ENCODE data around the gene RELN. TPM values are rescaled to one million over a fixed set of nuclear protein-coding genes. Genes with fewer than 3 reads are reported as not detected.

Gene RELN
- total RNA-seq, 1 experiment from 2014 or later, result 0.02 TPM

GRCh38 chr7:103941976-103942375, 47.5 kb downstream of the RELN start:
- no peak for TF ChIP-seq CTCF (conservative IDR thresholded peaks at IDR 0.05)
- Histone ChIP-seq H2BK15ac (ENCODE audit: low read depth, low read length) (no peak overlapping the region), H2AK5ac (ENCODE audit: insufficient read length, low read length) (no peak overlapping the region)

More at GRCh38 chr7:103941976-103942375, 47.5 kb downstream of the RELN start:
- H2AFZ ChIP-seq (ENCODE audit: low read length), result no peak overlapping the region
- H3K18ac ChIP-seq (ENCODE audit: insufficient read length, low read depth, low read length), result no peak overlapping the region
- Mint-ChIP-seq H3K4me3 (no peak overlapping the region), H3K9me3 (no peaks in the 10 kb centered on the region), H3K36me3 (ENCODE audit: insufficient read depth in 1 of 3, low read depth in 3 of 3) (no peaks in the 10 kb centered on the region), H3K27ac (no peak overlapping the region), H3K27me3 (ENCODE audit: low read depth) (no peaks in the 10 kb centered on the region; the same call in 1 of the 2 replicates), H3K4me1 (peaks cover 0 to 6% of the 10 kb centered on the region in 2 experiments; a peak in 1 of 4 replicates)
- no peaks in the 10 kb centered on the region for H3K79me2 ChIP-seq (ENCODE audit: insufficient read depth, low read length)
- H3K23ac ChIP-seq (ENCODE audit: insufficient read length, low read depth, low read length), result no peak overlapping the region
- DNase-seq, result no peak
- H3K4ac ChIP-seq (ENCODE audit: low read depth, low read length), result no peak overlapping the region
- no peak overlapping the region for H2BK12ac ChIP-seq (ENCODE audit: insufficient read length, low read depth, low read length)
- H3K4me2 ChIP-seq (ENCODE audit: insufficient read depth, insufficient read length, low read length), result no peak overlapping the region
- H3K14ac ChIP-seq (ENCODE audit: insufficient read depth, low read length), result no peak overlapping the region
- no peak overlapping the region for H4K91ac ChIP-seq (ENCODE audit: insufficient read length, low read depth, low read length)
- H4K20me1 ChIP-seq (ENCODE audit: control insufficient read depth, insufficient read depth, insufficient read length), result no peaks in the 10 kb centered on the region
- no peak overlapping the region for H4K8ac ChIP-seq (replicated peaks; ENCODE audit: insufficient read length, low read depth, low read length)
- no peak overlapping the region for H2BK20ac ChIP-seq (ENCODE audit: low read depth, low read length, poor library complexity, severe bottlenecking)
- H3T11ph ChIP-seq (ENCODE audit: low read length), result no peak overlapping the region
- H3K9ac ChIP-seq (ENCODE audit: extremely low read depth, insufficient read length, low read length), result no peak overlapping the region
- H3K79me1 ChIP-seq (ENCODE audit: insufficient read depth, low read depth, low read length, poor library complexity, severe bottlenecking), result no peaks in the 10 kb centered on the region
- no peak overlapping the region for H3K56ac ChIP-seq (ENCODE audit: insufficient read length, low read depth, low read length)
- no peaks in the 10 kb centered on the region for H3K4me1 ChIP-seq (ENCODE audit: insufficient read depth, low read length)
- no peaks in the 10 kb centered on the region for H3K23me2 ChIP-seq (ENCODE audit: insufficient read length, low read depth, low read length, poor library complexity, severe bottlenecking)
- H4K5ac ChIP-seq (ENCODE audit: insufficient read length, low read depth, low read length), result no peak overlapping the region
- no peak overlapping the region for H2BK5ac ChIP-seq (ENCODE audit: insufficient read length, low read length)
- no CpG with 5 or more reads among the region's 3 CpGs for WGBS (ENCODE audit: extremely low coverage, insufficient read length, low lambda C conversion rate)
- H2BK120ac ChIP-seq (ENCODE audit: low read depth, low read length, poor library complexity, severe bottlenecking), result no peak overlapping the region
- no peaks in the 10 kb centered on the region for H3K9me3 ChIP-seq (ENCODE audit: control insufficient read depth, low read depth, low read length)
- H3K27ac ChIP-seq (ENCODE audit: insufficient read length, low read depth, low read length), result no peak overlapping the region
- no peaks in the 10 kb centered on the region for H3K27me3 ChIP-seq (ENCODE audit: insufficient read depth, low read length)

All from H9 (cell line).